Epithelial cell of umbilical artery (primary cell): ENCODE results near the gene IRF2BPL. TPM values are rescaled to one million over a fixed set of nuclear protein-coding genes. Genes with fewer than 3 reads are reported as not detected.

Source experiments
- total RNA-seq: library from RNA; depleted of rRNA; stranded (reverse); fragments of >200 nt; gene quantifications from 2 replicates; pipeline ENCODE4 v1.2.3, GENCODE V29; 2014

Gene IRF2BPL
- total RNA-seq = 13.0 and 14.3 TPM in 2 replicates

GRCh38 chr14:77028384-77029231, at the start of gene IRF2BPL:
TSS of gene IRF2BPL (minus strand) at chr14:77028708. CDS start at chr14:77027792, 916 bp downstream.

Other genes with a start within 250 kb of the IRF2BPL start
- gene ANGEL1, start 215.8 kb downstream of the IRF2BPL start, total RNA-seq = 6.8 and 8.4 TPM in 2 replicates
- not detected in 2 replicates for gene LRRC74A, start 202.3 kb downstream of the IRF2BPL start, total RNA-seq
- 14.3 and 16.7 TPM in 2 replicates for gene CIPC, start 69.5 kb upstream of the IRF2BPL start, total RNA-seq
- under 0.01 TPM in 1 of 2 replicates, not detected in the other for gene ZDHHC22, start 113.1 kb upstream of the IRF2BPL start, total RNA-seq
- 0.32 TPM in 1 of 2 replicates, not detected in the other for gene TMEM63C, start 153.1 kb upstream of the IRF2BPL start, total RNA-seq
- gene NGB, start 242.5 kb upstream of the IRF2BPL start, total RNA-seq = not detected in 2 replicates